ENCODE measurements around the gene ZNF609. TPM values are rescaled to one million over a fixed set of nuclear protein-coding genes. Genes with fewer than 3 reads are reported as not detected.

Gene ZNF609
- total and polyA plus RNA-seq, 2 experiments from 2014 or later = 12.5 to 23.0 TPM

DNA sequence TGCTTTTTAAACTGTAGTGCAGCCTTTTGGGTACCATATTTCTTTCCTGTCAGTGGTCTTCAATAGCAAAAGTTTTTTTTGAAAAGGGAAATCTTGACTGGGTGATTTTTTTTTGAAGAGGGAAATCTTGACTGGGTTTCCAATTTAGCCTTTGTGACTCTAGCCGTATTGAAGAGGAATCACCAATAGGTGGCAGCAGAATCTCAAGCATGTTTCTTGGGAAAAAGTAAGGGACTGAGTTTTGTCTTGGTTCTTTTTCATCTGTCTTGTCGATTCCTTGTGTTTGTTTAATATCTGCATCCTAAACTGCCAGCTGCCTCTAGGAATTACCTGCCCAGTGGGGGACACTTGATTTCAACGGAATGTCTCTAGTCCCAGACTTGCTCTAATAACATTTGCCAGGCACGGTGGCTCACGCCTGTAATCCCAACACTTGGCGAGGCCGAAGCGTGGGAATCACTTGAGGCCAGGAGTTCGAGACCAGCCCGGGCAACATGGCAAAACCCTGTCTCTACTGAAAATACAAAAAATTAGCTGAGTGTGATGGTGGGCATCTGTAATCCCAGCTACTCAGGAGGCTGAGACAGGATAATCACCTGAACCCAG is 225.9 kb downstream of the ZNF609 start:
- Histone ChIP-seq H3K27me3 (no peaks in the 10 kb centered on the region), H3K27ac (no peak overlapping the region), H4K20me1 (ENCODE audit: insufficient read depth, poor library complexity, severe bottlenecking) (peaks cover 5% of the 10 kb centered on the region), H2AFZ (no peak overlapping the region), H3K9me3 (ENCODE audit: low read depth) (no peaks in the 10 kb centered on the region), H3K4me3 (no peak overlapping the region), H3K4me2 (no peak overlapping the region), H3K36me3 (replicated peaks; ENCODE audit: insufficient read depth, low read depth) (peaks cover 3% of the 10 kb centered on the region), H3K9me2 (replicated peaks; ENCODE audit: insufficient read depth) (no peaks in the 10 kb centered on the region), H3K79me2 (peaks cover 1% of the 10 kb centered on the region), H3K4me1 (ENCODE audit: insufficient read depth) (no peaks in the 10 kb centered on the region)
- WGBS (ENCODE audit: low lambda C conversion rate, missing lambda C conversion rate) = 69% methylated on average over 10 of the region's 10 CpGs
- DNase-seq (ENCODE audit: low spot score) = peak; percentile 71
- TF ChIP-seq EZH2phosphoT487 (IDR thresholded peaks at IDR 0.05; ENCODE audit: low read depth, severe bottlenecking, unreplicated experiment) = no peak
- TF ChIP-seq CTCF (IDR thresholded peaks at IDR 0.05; ENCODE audit: poor library complexity) = peak; percentile 59
- TF ChIP-seq EZH2 (IDR thresholded peaks at IDR 0.05; ENCODE audit: borderline replicate concordance) = no peak

DNA sequence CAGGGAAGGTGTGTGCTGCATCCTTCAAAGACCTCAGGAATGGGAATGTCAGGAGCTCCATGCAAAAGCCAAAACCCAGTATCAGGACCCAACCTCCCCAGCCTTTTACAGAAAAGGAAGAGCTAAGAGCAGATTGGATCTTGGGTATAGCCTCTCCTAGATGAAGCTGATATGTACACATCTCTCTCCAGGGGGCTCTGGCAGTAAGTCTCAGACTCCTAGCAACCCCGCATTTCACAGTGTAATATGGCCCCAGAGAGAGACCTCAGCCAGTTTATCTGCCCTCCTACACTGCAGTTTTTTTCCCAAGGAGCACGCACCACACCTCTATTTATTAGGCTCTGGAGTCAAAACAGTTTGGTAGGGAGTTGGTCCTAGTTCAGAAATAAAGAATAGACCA is 226.8 kb downstream of the ZNF609 start:
- Histone ChIP-seq H3K79me2 (peaks cover 11% of the 10 kb centered on the region), H3K9me3 (ENCODE audit: low read depth) (no peaks in the 10 kb centered on the region), H3K4me1 (ENCODE audit: insufficient read depth) (no peaks in the 10 kb centered on the region), H3K27ac (no peak overlapping the region), H4K20me1 (ENCODE audit: insufficient read depth, poor library complexity, severe bottlenecking) (peaks cover 5% of the 10 kb centered on the region), H3K9me2 (replicated peaks; ENCODE audit: insufficient read depth) (no peaks in the 10 kb centered on the region), H3K4me2 (no peak overlapping the region), H3K27me3 (no peaks in the 10 kb centered on the region), H3K4me3 (no peak overlapping the region), H2AFZ (no peak overlapping the region), H3K36me3 (replicated peaks; ENCODE audit: insufficient read depth, low read depth) (peaks cover 3% of the 10 kb centered on the region)
- TF ChIP-seq EZH2 (IDR thresholded peaks at IDR 0.05; ENCODE audit: borderline replicate concordance) = no peak
- no peak for TF ChIP-seq EZH2phosphoT487 (IDR thresholded peaks at IDR 0.05; ENCODE audit: low read depth, severe bottlenecking, unreplicated experiment)
- no peak for TF ChIP-seq CTCF (IDR thresholded peaks at IDR 0.05; ENCODE audit: poor library complexity)
- WGBS (ENCODE audit: low lambda C conversion rate, missing lambda C conversion rate) = 83% methylated on average over 2 of the region's 2 CpGs
- no peak for DNase-seq (ENCODE audit: low spot score)

- Histone ChIP-seq H3K9me3 (ENCODE audit: low read depth) (no peaks in the 10 kb centered on the region), H3K4me1 (ENCODE audit: insufficient read depth) (no peaks in the 10 kb centered on the region), H3K36me3 (replicated peaks; ENCODE audit: insufficient read depth, low read depth) (peaks cover 3% of the 10 kb centered on the region), H3K79me2 (peaks cover 16% of the 10 kb centered on the region), H3K9me2 (replicated peaks; ENCODE audit: insufficient read depth) (no peaks in the 10 kb centered on the region), H4K20me1 (ENCODE audit: insufficient read depth, poor library complexity, severe bottlenecking) (peaks cover 5% of the 10 kb centered on the region), H2AFZ (no peak overlapping the region), H3K27me3 (no peaks in the 10 kb centered on the region), H3K4me2 (no peak overlapping the region), H3K27ac (no peak overlapping the region), H3K4me3 (no peak overlapping the region)
- TF ChIP-seq CTCF (IDR thresholded peaks at IDR 0.05; ENCODE audit: poor library complexity) (no peak), EZH2 (IDR thresholded peaks at IDR 0.05; ENCODE audit: borderline replicate concordance) (no peak), EZH2phosphoT487 (IDR thresholded peaks at IDR 0.05; ENCODE audit: low read depth, severe bottlenecking, unreplicated experiment) (no peak)
- 89% methylated on average over 3 of the region's 3 CpGs for WGBS (ENCODE audit: low lambda C conversion rate, missing lambda C conversion rate)
- DNase-seq (ENCODE audit: low spot score) = no peak
Measured at GRCh38 chr15:64687688-64688087, 227.3 kb downstream of the ZNF609 start.
